GM23248 (cell line): ENCODE measurements around the gene L1CAM. TPM values are rescaled to one million over a fixed set of nuclear protein-coding genes. Genes with fewer than 3 reads are reported as not detected.

Experiments used
- DNase-seq: peaks from one replicate; pipeline ENCODE4 v3.0.0-alpha.2; 2015
- H2AFZ ChIP-seq: fragments of 200-600 bp; sonication (generic); 2 replicates; pipeline ENCODE4 v1.6.1; 2016; ENCODE audit warnings: antibody characterized with exemption
- H3F3A ChIP-seq: fragments of 200-600 bp; sonication (generic); 2 replicates; pipeline ENCODE4 v1.6.1; 2016; ENCODE audit warnings: mild to moderate bottlenecking, antibody characterized with exemption, mixed run types; ENCODE audit not compliant: insufficient read depth
- H3K27ac ChIP-seq: fragments of 200-600 bp; sonication (generic); 2 replicates; pipeline ENCODE4 v1.5.1; 2016; ENCODE audit warnings: mild to moderate bottlenecking
- H3K27me3 ChIP-seq: fragments of 200-600 bp; sonication (generic); replicated peaks from 2 replicates; pipeline ENCODE4 v1.6.1; 2016; ENCODE audit warnings: mild to moderate bottlenecking; ENCODE audit not compliant: insufficient read depth
- H3K36me3 ChIP-seq: fragments of 200-600 bp; sonication (generic); 2 replicates; pipeline ENCODE4 v1.6.1; 2016; ENCODE audit warnings: low read depth, mild to moderate bottlenecking
- H3K4me1 ChIP-seq: fragments of 200-600 bp; sonication (generic); 2 replicates; pipeline ENCODE4 v1.6.1; 2016; ENCODE audit warnings: mild to moderate bottlenecking; ENCODE audit not compliant: insufficient read depth
- H3K4me2 ChIP-seq: fragments of 200-600 bp; sonication (generic); one replicate; pipeline ENCODE4 v1.6.1; 2016; ENCODE audit warnings: mild to moderate bottlenecking; ENCODE audit not compliant: unreplicated experiment
- H3K4me3 ChIP-seq: fragments of 200-600 bp; sonication (generic); 2 replicates; pipeline ENCODE4 v1.5.1; 2016; ENCODE audit warnings: mild to moderate bottlenecking
- H3K79me2 ChIP-seq: fragments of 200-600 bp; sonication (generic); 2 replicates; pipeline ENCODE4 v1.6.1; 2016; ENCODE audit warnings: mild to moderate bottlenecking; ENCODE audit not compliant: insufficient read depth
- H3K9ac ChIP-seq: fragments of 200-600 bp; sonication (generic); 2 replicates; pipeline ENCODE4 v1.6.1; 2016; ENCODE audit warnings: mild to moderate bottlenecking
- H3K9me2 ChIP-seq: fragments of 200-600 bp; sonication (generic); 2 replicates; pipeline ENCODE4 v1.6.1; 2016; ENCODE audit warnings: mixed run types, mild to moderate bottlenecking, moderate library complexity; ENCODE audit not compliant: insufficient read depth
- H3K9me3 ChIP-seq: fragments of 200-600 bp; sonication (generic); one replicate; pipeline ENCODE4 v1.6.1; 2017; ENCODE audit warnings: low read depth
- H4K20me1 ChIP-seq: fragments of 200-600 bp; sonication (generic); 2 replicates; pipeline ENCODE4 v1.6.0; 2016; ENCODE audit not compliant: insufficient read depth
- EZH2 ChIP-seq: fragments of 200-600 bp; sonication (generic); IDR thresholded peaks from 2 replicates; pipeline ENCODE4 v1.6.1; 2018; ENCODE audit warnings: antibody characterized with exemption, mild to moderate bottlenecking; ENCODE audit not compliant: insufficient read depth, poor library complexity, severe bottlenecking
- EZH2phosphoT487 ChIP-seq: fragments of 200-600 bp; sonication (generic); IDR thresholded peaks from 2 replicates; pipeline ENCODE4 v1.6.1; 2018; ENCODE audit warnings: antibody characterized with exemption, moderate library complexity, mild to moderate bottlenecking, low read depth; ENCODE audit not compliant: insufficient read depth
- WGBS, 2 experiments: methylation state at CpG; one replicate each; pipeline ENCODE4 v1.1.6; 2015 to 2017; ENCODE audit warnings: low lambda C conversion rate in 2 of 2, low coverage in 1 of 2; ENCODE audit errors: missing lambda C conversion rate in 2 of 2; 5-methylcytosine and 5-hydroxymethylcytosine counted together
- in situ Hi-C: fragments of 300-500 bp; cut with MboI; formaldehyde crosslinking; loops from 2 replicates; pipeline ENCODE4 v1.15.0; 2020
- polyA plus RNA-seq: library from polyadenylated mRNA; unstranded; fragments of >200 nt; fragmentation: Nextera tagmentation; extraction: Ambion mirVana; gene quantifications from 2 replicates; pipeline ENCODE4 v1.2.1, GENCODE V29; 2016
- total RNA-seq: library from RNA; depleted of rRNA; stranded (reverse); fragments of >200 nt; shearing (Covaris generic); gene quantifications from 2 replicates; pipeline ENCODE4 v1.2.3, GENCODE V29; 2014; rRNA removed

The L1CAM gene, protein sequence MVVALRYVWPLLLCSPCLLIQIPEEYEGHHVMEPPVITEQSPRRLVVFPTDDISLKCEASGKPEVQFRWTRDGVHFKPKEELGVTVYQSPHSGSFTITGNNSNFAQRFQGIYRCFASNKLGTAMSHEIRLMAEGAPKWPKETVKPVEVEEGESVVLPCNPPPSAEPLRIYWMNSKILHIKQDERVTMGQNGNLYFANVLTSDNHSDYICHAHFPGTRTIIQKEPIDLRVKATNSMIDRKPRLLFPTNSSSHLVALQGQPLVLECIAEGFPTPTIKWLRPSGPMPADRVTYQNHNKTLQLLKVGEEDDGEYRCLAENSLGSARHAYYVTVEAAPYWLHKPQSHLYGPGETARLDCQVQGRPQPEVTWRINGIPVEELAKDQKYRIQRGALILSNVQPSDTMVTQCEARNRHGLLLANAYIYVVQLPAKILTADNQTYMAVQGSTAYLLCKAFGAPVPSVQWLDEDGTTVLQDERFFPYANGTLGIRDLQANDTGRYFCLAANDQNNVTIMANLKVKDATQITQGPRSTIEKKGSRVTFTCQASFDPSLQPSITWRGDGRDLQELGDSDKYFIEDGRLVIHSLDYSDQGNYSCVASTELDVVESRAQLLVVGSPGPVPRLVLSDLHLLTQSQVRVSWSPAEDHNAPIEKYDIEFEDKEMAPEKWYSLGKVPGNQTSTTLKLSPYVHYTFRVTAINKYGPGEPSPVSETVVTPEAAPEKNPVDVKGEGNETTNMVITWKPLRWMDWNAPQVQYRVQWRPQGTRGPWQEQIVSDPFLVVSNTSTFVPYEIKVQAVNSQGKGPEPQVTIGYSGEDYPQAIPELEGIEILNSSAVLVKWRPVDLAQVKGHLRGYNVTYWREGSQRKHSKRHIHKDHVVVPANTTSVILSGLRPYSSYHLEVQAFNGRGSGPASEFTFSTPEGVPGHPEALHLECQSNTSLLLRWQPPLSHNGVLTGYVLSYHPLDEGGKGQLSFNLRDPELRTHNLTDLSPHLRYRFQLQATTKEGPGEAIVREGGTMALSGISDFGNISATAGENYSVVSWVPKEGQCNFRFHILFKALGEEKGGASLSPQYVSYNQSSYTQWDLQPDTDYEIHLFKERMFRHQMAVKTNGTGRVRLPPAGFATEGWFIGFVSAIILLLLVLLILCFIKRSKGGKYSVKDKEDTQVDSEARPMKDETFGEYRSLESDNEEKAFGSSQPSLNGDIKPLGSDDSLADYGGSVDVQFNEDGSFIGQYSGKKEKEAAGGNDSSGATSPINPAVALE
- 1.9 TPM in 1 of 2 replicates, not detected in the other for total RNA-seq
- polyA plus RNA-seq: 0.34 and 0.38 TPM in 2 replicates

DNA sequence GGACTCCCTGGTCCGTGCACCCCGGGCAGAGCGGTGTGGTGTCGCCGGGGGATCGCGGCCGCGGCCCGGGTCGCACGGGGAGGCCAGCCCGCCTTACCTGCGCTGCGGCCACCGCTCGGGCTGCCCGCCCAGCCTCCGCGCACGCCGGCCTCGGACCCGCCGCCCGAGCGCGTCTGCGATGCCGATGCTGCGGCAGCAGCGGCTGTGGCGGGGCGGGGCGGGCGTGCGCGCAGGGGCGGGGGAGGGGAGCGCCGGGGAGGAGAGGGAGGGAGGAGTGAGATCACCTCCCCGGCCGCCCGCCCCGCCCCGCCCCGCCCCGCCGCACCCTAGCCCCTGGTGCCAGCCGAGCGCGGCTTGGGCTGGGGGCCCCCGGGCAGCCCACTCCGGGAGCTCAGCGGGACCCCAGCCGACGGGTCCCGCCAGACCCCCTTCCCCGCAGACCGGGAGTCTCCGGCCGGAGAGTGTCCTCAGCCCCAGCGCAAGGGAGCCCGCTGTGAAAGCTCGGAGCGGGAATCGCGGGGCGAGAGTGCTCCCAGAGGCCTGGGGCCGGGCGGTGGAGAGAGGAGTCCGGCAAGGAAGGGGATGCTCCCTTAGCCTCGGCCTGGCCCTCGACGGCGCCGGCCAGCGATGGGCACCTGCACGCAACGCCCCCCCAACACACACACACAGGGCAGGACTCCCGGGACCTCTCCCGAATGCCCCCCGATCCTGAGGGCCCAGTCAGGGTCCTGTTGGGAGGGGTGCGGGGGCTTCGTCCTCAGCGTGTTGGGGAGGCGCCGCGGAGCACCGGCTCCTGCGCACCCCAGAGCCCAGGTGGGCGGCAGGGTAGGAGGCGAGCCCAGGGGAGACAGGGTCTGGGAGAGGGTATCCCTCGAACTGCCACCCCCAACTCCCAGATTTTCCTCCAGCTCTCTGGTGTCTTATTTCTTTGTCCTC, at the start of gene L1CAM:
Gene L1CAM (minus strand): TSS at position 206 of the 936 bp plus-strand sequence. CDS start 10,337 bp downstream, outside the sequence.
- in situ Hi-C loops: no loop called here
- no peak within 1 kb of the TSS for H3K4me2 ChIP-seq
- no peaks in the 10 kb centered on the region for H3F3A ChIP-seq
- H3K9me3 ChIP-seq: no peaks in the 10 kb centered on the region
- H3K9ac ChIP-seq: no peak within 1 kb of the TSS
- no peaks in the 10 kb centered on the region for H3K9me2 ChIP-seq
- TF ChIP-seq EZH2 (peak; percentile 60), EZH2phosphoT487 (no peak)
- H3K27ac ChIP-seq: no peak within 1 kb of the TSS
- H3K79me2 ChIP-seq: no peaks in the 10 kb centered on the region
- WGBS, 2 experiments: 0 to 8% methylated on average over 3 to 11 of the region's 94 CpGs
- no peaks in the 10 kb centered on the region for H3K36me3 ChIP-seq
- DNase-seq: peak; percentile 21
- no peaks in the 10 kb centered on the region for H3K4me1 ChIP-seq
- H4K20me1 ChIP-seq: no peaks in the 10 kb centered on the region
- no peak within 1 kb of the TSS for H2AFZ ChIP-seq
- no peaks in the 10 kb centered on the region; the same call in 1 of the 2 replicates for H3K27me3 ChIP-seq
- no peak within 1 kb of the TSS for H3K4me3 ChIP-seq

DNA sequence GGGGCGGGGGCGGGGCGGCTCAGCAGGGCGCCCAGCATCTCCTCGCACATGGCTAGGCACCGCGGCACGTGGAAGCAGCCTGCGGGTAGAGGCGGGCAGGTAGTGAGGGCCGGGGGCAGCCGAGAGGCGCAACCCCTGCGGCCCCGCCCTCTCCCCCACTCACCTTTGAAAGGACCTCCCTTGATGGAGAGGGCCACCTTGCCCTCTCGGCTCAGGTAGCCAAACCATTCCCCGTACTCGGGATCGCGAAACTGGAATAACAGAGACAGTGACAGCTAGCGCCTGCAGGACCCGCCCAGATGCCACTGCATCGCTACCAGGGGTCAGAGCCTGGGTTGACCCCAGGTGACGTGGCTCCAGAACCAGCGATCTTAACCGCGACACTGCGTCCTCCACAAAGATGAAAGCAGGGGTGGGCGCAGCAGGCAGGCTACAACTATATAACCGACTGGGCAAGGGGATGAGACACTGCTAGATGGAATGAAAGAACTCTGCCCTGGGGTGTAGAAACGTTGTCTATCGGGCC, 49.4 kb upstream of the L1CAM start:
- Histone ChIP-seq H3F3A (no peaks in the 10 kb centered on the region), H3K4me2 (peak overlapping the region; percentile 20), H3K36me3 (no peaks in the 10 kb centered on the region), H3K27me3 (no peaks in the 10 kb centered on the region), H3K9ac (no peak overlapping the region), H3K27ac (no peak overlapping the region), H3K9me3 (no peaks in the 10 kb centered on the region), H2AFZ (no peak overlapping the region; the same call in 1 of the 2 replicates), H3K4me1 (no peaks in the 10 kb centered on the region), H3K79me2 (peaks cover 41% of the 10 kb centered on the region), H3K9me2 (no peaks in the 10 kb centered on the region), H4K20me1 (no peaks in the 10 kb centered on the region), H3K4me3 (peak overlapping the region; percentile 42)
- 8 to 15% methylated on average over 13 to 14 of the region's 32 CpGs for WGBS, 2 experiments
- TF ChIP-seq EZH2phosphoT487: no peak
- no peak for TF ChIP-seq EZH2
- DNase-seq: no peak
- in situ Hi-C loops: loop anchor here (10.0 kb wide), 1 partner anchor 181 kb away; no protein-coding TSS in a partner anchor

DNA sequence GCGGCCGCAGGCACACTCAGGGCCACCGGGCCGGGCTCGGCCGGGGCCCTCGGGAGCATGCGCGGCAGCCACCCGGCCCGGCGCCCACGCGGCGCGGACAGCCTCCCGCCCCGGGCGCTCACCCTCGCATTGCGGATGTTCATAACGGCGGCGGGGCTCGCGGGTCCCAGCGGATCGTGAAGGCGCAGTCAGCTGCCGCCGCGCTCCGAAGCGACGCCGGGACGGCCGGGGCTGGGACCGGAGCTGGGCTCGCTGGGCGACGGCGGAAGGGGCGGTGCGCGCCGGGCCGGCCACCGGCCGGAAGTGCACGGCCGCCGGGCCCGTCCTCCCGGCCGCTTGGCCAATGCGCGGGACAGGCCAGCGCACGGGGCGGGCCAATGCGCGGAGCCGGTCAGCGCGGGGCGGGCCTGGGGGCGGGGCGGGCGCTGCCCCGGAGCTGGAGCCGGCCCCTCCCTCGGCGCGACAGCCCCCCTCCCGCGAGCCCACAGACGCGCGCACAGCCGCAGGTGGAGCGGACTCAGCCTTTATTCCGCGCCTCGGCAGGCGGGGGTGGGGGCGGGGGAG, 48.9 kb upstream of the L1CAM start, which contains the start of gene NAA10:
Gene NAA10 (minus strand): TSS at position 276 of the 564 bp plus-strand sequence. CDS start 133 bp downstream, at position 143.
- Histone ChIP-seq H3K79me2 (peaks cover 41% of the 10 kb centered on the region), H4K20me1 (no peaks in the 10 kb centered on the region), H3K9me3 (no peaks in the 10 kb centered on the region), H2AFZ (peak within 1 kb of the TSS; percentile 51; the same call in 1 of the 2 replicates), H3K4me1 (no peaks in the 10 kb centered on the region), H3K27me3 (no peaks in the 10 kb centered on the region), H3K9ac (peak within 1 kb of the TSS; percentile 85), H3K36me3 (no peaks in the 10 kb centered on the region), H3K4me3 (peak within 1 kb of the TSS; percentile 86), H3F3A (no peaks in the 10 kb centered on the region), H3K4me2 (peak within 1 kb of the TSS; percentile 91), H3K9me2 (no peaks in the 10 kb centered on the region), H3K27ac (peak within 1 kb of the TSS; percentile 45)
- in situ Hi-C loops: loop anchor here (10.0 kb wide), 1 partner anchor 180 kb away; no protein-coding TSS in a partner anchor
- WGBS, 2 experiments: no CpG with 5 or more reads among the region's 87 CpGs
- peak; percentile 88 for DNase-seq
- TF ChIP-seq EZH2: no peak
- no peak for TF ChIP-seq EZH2phosphoT487
